Measurements from ENCODE around the gene PPIF.

Gene PPIF

GRCh38 chr10:79346012-79346340 is 1.3 kb upstream of the PPIF start:
- peak overlapping the region; percentile 49 for H3K27ac ChIP-seq (replicated peaks)
- H3K4me3 ChIP-seq (replicated peaks; ENCODE audit: insufficient read depth, low read length) = no peak overlapping the region
- TF ChIP-seq GABPA (IDR thresholded peaks at IDR 0.05; ENCODE audit: low read depth) (no peak), POLR2AphosphoS5 (IDR thresholded peaks at IDR 0.05; ENCODE audit: low read depth) (no peak), SPI1 (IDR thresholded peaks at IDR 0.05; ENCODE audit: borderline replicate concordance, low read depth) (no peak)
- TF ChIP-seq, protein P1, sequence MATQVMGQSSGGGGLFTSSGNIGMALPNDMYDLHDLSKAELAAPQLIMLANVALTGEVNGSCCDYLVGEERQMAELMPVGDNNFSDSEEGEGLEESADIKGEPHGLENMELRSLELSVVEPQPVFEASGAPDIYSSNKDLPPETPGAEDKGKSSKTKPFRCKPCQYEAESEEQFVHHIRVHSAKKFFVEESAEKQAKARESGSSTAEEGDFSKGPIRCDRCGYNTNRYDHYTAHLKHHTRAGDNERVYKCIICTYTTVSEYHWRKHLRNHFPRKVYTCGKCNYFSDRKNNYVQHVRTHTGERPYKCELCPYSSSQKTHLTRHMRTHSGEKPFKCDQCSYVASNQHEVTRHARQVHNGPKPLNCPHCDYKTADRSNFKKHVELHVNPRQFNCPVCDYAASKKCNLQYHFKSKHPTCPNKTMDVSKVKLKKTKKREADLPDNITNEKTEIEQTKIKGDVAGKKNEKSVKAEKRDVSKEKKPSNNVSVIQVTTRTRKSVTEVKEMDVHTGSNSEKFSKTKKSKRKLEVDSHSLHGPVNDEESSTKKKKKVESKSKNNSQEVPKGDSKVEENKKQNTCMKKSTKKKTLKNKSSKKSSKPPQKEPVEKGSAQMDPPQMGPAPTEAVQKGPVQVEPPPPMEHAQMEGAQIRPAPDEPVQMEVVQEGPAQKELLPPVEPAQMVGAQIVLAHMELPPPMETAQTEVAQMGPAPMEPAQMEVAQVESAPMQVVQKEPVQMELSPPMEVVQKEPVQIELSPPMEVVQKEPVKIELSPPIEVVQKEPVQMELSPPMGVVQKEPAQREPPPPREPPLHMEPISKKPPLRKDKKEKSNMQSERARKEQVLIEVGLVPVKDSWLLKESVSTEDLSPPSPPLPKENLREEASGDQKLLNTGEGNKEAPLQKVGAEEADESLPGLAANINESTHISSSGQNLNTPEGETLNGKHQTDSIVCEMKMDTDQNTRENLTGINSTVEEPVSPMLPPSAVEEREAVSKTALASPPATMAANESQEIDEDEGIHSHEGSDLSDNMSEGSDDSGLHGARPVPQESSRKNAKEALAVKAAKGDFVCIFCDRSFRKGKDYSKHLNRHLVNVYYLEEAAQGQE (IDR thresholded peaks at IDR 0.05; ENCODE audit: insufficient replicate concordance, low read depth) = no peak
- TF ChIP-seq, protein P2, sequence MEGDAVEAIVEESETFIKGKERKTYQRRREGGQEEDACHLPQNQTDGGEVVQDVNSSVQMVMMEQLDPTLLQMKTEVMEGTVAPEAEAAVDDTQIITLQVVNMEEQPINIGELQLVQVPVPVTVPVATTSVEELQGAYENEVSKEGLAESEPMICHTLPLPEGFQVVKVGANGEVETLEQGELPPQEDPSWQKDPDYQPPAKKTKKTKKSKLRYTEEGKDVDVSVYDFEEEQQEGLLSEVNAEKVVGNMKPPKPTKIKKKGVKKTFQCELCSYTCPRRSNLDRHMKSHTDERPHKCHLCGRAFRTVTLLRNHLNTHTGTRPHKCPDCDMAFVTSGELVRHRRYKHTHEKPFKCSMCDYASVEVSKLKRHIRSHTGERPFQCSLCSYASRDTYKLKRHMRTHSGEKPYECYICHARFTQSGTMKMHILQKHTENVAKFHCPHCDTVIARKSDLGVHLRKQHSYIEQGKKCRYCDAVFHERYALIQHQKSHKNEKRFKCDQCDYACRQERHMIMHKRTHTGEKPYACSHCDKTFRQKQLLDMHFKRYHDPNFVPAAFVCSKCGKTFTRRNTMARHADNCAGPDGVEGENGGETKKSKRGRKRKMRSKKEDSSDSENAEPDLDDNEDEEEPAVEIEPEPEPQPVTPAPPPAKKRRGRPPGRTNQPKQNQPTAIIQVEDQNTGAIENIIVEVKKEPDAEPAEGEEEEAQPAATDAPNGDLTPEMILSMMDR (IDR thresholded peaks at IDR 0.05; ENCODE audit: insufficient read depth, low read length) = no peak
- DNase-seq (ENCODE audit: low read depth in 1 of 2, low spot score in 1 of 2) = no peak
- no peaks in the 10 kb centered on the region for H3K27me3 ChIP-seq (ENCODE audit: insufficient read depth, poor library complexity, severe bottlenecking)

DNA sequence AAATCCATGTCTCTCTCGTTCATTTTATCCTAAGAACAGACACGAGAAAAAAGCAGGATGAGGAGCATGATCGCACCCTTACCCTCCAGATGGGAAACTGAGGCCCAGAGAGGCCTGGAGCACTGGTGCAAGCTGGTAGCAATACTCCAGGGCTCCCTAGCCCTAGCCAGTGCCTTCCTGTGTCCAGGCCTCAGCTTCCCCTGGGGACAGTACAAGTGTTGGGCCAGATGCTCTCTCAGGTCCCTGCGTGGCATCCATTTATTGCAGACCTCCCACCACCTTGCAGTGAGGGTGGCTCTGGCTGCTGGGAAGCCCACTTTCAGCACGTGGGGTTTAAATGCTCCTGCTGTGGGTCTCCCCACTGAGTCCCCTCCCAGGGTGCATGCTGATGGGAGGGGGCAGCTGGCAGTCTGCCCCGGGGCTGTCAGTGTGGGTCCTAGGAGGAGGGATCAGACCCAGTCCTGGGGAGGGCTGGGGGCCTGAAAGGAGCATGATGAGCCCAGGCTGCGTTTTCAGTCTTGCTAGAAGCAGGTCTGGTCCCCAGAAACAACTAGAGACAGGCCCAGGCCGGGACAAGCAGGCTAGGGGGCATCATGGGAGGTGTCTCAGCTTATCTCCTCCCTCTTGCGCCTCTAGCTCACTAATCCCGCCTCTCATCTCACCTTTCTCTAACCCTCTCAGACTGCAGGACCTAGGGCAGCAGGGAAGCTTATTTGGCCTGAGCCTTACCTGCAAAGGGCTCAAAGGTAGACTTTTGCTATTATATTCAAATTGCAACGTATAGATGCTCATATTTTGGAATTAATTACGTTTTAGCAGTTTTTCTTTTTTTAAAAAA is 662 bp upstream of the PPIF start:
- no peak for TF ChIP-seq GABPA (IDR thresholded peaks at IDR 0.05; ENCODE audit: low read depth)
- Histone ChIP-seq H3K27ac (replicated peaks) (peak overlapping the region; percentile 3; the same call in 1 of the 2 replicates), H3K4me3 (replicated peaks; ENCODE audit: insufficient read depth, low read length) (no peak overlapping the region), H3K27me3 (ENCODE audit: insufficient read depth, poor library complexity, severe bottlenecking) (no peaks in the 10 kb centered on the region)
- DNase-seq (ENCODE audit: low read depth in 1 of 2, low spot score in 1 of 2) = no peak

DNA sequence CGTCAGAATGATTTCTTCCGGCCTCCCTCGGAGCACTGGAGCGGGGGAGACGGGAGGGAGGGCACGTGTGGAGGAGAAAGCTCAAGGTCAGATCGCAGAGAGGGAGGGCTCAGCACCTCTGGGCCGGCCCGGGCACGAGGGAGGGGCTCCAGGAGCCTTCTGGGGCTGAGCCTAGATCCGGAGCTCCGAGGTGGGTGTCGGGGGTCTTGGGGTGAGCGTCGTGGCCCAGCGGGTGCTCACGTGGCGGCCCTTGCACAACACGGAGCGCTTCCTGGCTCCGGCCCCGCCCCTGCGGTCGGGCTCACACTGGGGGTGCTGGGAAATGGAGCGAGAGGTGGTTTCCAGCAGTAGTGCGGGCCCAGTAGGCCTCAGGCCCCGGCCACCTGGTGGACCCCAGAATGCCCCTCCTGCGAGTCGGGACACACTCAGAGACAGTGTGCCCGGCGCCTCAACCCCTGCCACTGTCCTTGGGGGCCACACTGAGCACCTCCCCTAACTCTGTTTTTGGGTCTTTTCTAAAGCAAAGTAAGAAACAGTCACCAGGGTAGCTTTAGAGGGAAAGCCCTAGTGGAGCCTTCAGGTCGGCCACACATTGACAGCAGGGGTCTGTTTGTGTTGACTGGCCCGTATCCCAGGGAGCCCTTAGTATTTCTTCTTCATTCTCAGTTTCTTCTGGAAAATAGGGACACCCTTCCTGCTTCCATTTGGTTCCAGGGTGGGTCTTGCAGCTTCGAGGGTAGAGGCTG is 798 bp downstream of the PPIF start:
- H3K27me3 ChIP-seq (ENCODE audit: insufficient read depth, poor library complexity, severe bottlenecking) = no peaks in the 10 kb centered on the region
- H3K4me3 ChIP-seq (replicated peaks; ENCODE audit: insufficient read depth, low read length) = peak overlapping the region; percentile 70
- peak; percentile 86 to 89 for DNase-seq (ENCODE audit: low read depth in 1 of 2, low spot score in 1 of 2)
- no peak for TF ChIP-seq GABPA (IDR thresholded peaks at IDR 0.05; ENCODE audit: low read depth)
- peak; percentile 5; the same call in 1 of the 2 replicates for TF ChIP-seq POLR2AphosphoS5 (IDR thresholded peaks at IDR 0.05; ENCODE audit: low read depth)
- TF ChIP-seq SPI1 (IDR thresholded peaks at IDR 0.05; ENCODE audit: borderline replicate concordance, low read depth) = peak; percentile 23; the same call in 1 of the 2 replicates
- TF ChIP-seq, protein P2 (IDR thresholded peaks at IDR 0.05; ENCODE audit: insufficient read depth, low read length) = no peak
- peak overlapping the region; percentile 99 for H3K27ac ChIP-seq (replicated peaks)

GRCh38 chr10:79348640-79348988 is 1.3 kb downstream of the PPIF start:
- Histone ChIP-seq H3K4me3 (replicated peaks; ENCODE audit: insufficient read depth, low read length) (peak overlapping the region; percentile 70), H3K27me3 (ENCODE audit: insufficient read depth, poor library complexity, severe bottlenecking) (no peaks in the 10 kb centered on the region), H3K27ac (replicated peaks) (peak overlapping the region; percentile 99)
- TF ChIP-seq, protein P1 (IDR thresholded peaks at IDR 0.05; ENCODE audit: insufficient replicate concordance, low read depth) = no peak
- no peak for TF ChIP-seq SPI1 (IDR thresholded peaks at IDR 0.05; ENCODE audit: borderline replicate concordance, low read depth)
- TF ChIP-seq POLR2AphosphoS5 (IDR thresholded peaks at IDR 0.05; ENCODE audit: low read depth) = no peak
- TF ChIP-seq, protein P2 (IDR thresholded peaks at IDR 0.05; ENCODE audit: insufficient read depth, low read length) = no peak
- TF ChIP-seq GABPA (IDR thresholded peaks at IDR 0.05; ENCODE audit: low read depth) = no peak
- no peak for DNase-seq (ENCODE audit: low read depth in 1 of 2, low spot score in 1 of 2)

Measured in HL-60 (cell line).